NCI-H82 treated with DMSO at 0.1 percent for 48 hours (cell line): ENCODE data around the gene TNFSF15.

Source experiments
- DNase-seq: peaks from one replicate; lab custom pipeline; 2025; ENCODE audit not compliant: unreplicated experiment; lab: John Stamatoyannopoulos, UW

Gene TNFSF15

DNA sequence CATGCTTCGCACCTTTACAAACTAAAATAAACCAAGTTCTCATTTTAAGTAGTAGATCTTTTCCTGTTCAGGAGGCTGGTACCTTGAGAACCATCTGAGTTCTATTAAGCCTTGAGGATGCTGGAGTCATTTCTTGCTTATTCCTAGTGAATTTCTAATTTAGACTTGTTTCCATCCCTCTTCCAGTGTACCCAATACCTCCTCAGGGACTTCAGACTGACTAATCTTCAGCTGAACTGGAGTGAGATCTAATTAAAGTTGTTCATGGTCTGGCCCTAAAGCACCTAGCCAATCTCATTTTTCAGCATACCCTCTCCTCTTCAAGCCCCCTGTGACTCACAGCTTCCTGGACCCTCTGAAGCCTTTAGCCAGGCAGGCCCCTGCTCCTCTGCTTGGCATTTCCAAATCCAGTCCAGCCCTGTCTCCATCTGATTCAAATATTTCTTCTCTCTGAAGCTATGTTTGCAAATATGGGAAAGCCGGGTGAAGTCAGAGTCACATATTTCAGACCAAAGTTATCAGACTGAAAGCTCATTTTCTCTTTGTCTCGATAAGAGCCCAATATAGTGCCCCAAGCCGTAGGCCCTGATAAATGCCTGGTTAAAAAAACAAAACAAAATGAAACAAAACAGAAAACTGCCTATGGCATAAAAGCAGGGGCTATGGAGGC, 19.4 kb upstream of the TNFSF15 start:
- peak; percentile 1 for DNase-seq

DNA sequence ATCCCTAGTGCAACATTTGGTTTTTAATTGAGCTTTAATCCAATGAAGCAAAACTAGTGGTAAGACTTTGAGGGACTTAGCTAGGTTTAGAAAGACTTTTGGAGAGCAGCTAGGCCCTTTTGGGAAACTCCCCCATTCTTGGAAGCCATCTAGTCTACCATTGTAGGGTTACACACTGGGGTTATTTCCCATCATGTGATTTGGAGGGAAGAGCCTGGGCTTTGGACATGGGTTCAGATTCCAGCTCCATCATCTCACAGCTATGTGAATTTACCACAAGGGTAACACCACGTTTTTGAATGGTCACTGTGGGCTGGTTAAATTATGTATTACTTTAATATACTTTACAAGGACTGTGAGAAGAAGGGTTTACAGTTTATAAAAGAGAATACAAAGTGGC, 18.3 kb upstream of the TNFSF15 start:
- no peak for DNase-seq

DNA sequence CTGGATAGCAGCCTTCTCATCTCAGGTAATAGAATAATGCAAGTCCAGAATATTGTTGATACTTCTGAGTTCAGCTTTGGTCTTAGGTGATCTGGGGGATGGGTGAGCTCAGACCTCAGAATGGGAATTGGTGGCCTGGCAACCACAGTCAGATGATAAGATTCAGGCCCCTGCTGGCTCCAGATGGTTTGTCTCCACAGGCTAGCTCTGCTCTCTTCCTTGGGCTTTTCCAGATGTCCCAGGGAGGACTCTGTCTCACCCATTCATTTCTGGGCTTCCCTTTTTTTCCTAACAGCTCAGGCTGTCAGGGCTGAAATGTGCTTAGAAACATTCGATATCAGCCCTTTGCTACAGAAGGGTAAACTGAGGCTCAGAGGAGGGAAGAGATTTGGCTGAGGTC, 17.6 kb upstream of the TNFSF15 start:
- no peak for DNase-seq

DNA sequence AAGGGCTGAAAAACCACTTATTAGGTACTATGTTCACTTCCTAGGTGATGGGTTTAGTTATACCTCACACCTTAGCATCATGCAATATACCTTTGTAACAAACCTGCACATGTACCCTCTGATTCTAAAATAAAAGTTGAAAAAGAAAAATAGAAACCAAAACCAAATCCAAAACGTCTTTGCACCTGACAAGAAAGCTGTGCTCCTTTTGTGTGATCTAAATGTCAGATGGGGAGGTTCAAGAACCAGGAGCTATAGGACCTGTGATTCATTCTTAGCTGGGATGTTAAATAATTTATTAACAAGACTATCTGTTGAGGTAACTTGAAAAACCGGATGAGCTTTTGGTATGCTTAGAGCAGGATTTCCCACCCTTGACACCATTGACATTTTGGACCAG, 16.9 kb upstream of the TNFSF15 start:
- no peak for DNase-seq

DNA sequence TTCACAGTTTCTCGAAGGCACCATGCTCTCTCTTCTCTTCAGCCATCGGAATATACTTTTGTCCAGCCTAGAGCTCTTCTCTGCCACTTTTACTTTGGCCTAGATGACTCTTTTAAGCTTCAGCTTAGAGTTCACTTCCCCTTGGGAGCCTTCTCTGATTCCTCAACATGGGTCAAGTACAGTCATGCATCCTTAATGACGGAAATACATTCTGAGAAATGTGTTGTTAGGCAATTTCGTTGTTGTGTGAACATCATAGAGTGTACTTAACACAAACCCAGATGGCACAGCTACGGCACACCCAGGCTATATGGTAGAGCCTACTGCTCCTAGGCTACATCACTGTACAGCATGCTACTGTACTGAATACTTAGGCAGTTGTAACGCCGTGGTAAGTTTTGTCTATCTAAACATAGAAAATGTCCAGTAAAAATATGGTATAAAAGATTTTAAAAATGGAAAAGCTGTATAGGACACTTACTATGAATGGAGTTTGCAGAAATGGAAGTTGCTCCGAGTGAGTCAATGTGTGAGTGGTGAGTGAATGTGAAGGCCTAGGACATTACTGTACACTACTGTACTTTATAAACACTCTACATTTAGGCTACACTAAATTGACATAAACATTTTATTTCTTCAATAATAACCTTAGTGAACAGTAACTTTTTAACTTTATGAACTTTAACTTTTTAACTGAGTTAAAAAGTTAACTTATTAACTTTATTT, 15.1 kb upstream of the TNFSF15 start:
- DNase-seq = no peak

DNA sequence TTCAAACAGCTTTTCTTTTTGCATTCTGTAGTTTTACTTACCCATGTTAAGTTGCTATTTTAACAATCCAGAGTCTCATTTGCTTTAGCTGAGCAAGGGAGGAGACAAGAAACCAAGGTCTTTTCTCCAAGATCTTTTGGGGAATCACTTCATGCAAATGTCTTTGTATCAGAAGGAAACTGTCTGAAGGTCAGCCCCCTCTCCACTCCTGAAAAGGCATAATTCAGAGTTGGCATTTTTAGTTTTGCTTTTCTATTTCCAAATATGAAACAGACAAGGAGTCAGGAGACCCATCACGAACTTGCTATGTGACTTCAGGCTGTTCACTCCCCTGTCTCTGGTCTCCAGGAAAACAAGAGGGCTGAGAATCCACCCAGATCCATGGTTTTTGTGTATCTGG, 12.3 kb upstream of the TNFSF15 start:
- DNase-seq = no peak

DNA sequence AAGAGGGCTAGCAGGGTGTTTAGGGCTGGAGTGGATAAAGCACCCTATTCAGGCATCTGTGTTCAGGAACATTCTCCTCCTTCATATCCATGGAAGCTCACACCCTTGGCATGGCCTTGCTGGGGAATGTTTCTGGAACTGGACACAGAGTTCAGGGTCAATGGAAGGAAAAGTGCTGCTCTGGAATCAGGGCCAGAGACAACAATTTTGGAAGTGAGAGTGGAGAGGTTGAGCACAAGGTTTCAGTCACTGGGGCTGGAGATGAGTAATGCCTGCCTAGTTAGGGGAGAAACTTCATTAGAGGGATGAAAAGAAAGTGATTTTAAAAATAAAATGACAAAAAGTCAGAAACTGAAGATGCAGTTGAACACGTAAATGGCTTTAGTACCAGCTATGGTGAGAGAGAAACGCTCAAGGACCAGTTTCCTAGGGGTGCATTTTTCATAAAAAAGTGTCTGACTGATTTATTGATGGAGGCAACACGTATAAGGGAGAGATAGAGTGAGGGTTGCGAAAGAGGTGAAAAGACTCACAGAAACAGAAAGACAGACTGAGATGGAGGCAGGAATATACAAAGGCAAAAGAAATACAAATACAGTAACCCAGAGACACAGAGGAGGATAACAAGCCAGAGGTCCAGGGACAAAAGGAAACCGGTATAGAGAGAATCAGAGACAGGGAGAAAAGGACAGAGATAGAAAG, 8.0 kb upstream of the TNFSF15 start:
- DNase-seq = no peak

DNA sequence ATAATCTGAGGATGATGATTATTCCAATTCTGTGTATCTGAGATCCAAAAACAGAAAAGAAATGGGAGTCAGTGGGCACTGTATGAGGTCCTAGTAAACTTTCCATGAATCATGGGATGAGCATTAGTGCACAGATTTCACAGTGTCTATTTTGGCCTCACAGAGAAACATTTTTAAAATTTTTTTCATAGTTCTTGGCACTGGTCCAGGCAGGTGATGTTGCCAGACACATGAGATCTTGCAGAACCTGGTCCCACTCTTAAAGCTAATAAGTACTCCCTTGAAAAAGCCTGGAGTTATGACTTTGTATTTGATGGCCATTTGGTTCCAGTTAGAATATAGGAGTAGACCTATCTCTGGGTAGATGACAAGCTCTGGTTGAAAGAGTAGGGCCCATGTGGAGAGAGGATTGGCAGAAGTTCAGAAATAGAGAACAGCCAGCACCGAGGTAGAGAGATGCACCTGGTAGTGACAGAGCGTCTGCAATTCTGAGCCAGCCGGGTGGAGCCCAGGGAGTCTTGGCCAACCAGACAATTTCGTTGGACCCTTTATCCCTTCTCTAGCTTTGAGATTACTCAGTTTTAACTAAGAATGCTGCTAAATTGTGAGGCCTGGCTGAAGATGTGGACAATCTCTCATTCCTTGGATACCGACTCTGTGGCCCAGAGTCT, 6.3 kb upstream of the TNFSF15 start:
- DNase-seq = no peak

DNA sequence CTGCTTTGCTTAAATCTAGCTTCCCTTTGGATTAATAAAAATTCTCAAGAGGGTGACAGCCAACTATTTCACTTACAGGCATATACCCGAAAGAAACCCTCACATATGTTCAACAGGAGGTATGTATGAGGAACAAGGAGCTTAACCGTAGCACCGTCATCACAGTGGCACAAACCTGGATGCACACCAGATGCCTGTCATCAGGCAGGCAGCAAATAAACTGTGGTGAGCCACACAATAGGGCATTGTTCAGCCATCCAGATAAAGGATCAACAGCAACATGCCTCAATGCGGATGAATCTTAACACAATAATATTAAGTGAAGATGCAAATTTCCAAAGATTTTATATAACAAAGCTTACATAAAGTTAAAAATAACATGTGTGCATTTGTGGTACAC, 5.5 kb upstream of the TNFSF15 start:
- DNase-seq = no peak

DNA sequence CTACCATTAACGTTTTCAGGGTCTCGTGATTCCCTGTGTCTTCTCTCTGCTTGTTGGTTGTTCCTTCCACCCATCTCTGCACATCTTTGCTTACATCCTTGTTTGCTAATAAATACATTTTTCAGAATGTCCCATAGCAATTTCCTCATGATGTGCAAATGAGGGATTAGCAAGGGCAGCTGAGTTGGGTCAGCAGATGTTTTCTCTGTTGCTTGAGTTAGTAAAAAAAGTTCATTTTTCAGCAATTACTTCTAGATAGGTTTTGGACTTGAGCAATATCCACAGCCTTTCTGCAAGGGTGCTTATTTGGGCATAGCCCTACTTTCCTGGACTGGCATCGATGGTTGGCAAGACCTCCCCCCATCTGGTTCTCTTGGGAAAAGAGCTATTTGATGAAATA, 4.8 kb upstream of the TNFSF15 start:
- no peak for DNase-seq

DNA sequence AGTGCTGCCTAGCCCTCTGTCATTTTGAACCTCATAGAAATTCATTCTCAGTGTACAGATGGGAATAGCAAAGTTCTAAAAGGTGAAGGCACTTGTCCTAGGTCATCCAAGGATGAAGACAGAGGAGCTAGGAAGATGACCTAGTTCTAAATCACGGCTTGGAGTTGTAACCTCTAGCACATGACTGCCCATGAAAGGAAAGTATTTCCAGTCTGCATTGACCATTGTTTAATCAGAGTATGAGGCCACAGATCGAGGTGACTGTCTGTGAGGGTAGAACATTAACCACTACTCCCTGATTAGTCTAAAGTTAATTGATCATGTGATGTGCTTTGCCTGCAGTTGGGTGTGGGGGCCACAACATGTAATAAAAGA, 674 bp upstream of the TNFSF15 start:
- no peak for DNase-seq

DNA sequence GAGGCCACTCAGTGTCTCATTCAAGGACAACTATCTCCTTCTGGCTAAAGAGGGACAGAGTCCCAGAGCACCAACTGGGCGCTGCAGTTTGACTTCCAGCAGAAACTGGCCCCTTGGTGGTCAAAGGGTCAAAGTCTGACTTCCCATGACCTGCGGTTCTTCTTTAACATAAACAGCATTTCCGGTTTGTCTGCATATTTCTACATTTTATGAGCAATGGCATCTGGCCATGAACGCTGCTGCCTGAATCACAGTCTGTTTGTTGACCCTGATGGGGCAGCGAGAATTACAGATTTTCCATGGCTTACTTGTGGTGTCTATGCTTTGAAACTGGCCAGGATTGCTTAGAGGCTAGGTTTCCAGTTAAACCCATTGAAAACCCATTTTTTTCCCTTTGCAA, 1.3 kb downstream of the TNFSF15 start:
- DNase-seq = no peak

DNA sequence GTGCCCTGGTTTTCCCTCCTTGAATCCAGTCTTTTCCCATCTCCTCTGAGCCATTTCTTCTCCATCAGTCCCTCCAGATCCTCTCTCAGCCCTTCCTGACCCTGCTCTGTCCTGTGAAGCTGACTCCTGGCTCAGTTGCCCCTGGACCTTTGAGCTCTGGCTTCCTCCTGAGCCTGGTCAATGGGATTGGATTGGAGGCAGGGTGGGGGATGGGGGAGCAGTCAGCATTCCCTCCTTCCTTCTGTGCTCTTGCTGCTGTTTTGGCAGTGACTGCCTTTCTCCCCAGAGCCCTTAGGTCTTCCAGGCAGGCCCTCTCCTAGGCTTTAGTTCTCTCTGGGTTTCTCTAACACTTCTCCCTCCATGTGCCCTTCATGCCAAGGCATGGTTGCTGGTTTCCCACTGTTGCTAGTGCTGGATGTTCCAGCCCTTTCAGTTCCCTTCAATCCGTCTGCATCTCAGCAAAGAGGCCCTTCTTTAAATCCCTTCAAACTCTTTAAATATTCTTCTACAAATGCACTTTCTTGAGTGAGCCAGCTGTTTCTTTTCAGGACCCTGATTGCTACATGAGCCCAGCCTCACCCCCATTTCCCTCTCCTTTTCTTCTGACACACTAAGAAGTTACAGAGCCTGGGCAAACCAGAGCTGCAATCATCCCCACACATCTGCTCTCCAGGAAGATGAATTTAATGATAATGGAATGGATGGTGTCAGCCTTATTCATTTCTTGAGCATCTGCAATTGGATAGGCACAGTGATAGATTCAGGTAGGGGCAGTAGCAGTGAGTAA, 2.2 kb downstream of the TNFSF15 start:
- no peak for DNase-seq

DNA sequence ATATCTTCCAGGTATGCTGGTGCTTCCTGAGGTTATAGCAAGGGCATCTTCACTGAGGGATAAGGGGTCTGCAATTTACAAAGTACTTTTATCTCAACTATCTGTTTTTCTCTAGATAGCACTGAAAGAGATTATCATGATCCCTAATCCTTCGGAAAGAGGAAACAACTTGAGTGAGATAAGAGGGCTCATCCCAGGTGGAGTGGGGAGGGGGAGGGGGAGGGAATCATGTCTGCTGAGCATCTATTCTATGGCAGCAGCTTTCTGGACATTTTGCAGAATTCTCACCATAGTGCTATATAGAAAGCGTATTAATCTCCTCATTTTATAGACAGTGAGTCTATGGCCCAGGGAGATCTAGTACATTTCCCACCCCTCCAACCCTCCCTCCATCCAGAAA, 5.9 kb downstream of the TNFSF15 start:
- DNase-seq = no peak

DNA sequence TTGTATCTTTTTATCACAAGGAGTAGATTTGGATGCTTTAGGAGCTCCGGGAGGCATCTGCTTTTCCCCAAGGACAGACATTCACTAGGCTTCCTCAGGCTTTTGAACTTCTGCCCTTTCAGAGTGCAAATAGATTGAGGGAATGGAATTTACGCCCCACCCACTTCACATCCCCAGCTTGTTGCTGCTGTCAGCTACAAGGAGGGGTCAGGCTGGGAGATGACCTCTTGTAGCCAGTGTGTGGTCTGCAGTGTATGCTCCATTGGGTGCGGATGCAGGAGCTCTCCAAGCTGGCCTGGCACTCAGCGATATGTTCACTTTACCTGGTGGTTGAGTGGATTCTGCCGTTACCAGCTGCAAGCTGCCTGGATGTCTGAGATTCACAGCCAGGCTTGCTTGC, 6.4 kb downstream of the TNFSF15 start:
- no peak for DNase-seq

DNA sequence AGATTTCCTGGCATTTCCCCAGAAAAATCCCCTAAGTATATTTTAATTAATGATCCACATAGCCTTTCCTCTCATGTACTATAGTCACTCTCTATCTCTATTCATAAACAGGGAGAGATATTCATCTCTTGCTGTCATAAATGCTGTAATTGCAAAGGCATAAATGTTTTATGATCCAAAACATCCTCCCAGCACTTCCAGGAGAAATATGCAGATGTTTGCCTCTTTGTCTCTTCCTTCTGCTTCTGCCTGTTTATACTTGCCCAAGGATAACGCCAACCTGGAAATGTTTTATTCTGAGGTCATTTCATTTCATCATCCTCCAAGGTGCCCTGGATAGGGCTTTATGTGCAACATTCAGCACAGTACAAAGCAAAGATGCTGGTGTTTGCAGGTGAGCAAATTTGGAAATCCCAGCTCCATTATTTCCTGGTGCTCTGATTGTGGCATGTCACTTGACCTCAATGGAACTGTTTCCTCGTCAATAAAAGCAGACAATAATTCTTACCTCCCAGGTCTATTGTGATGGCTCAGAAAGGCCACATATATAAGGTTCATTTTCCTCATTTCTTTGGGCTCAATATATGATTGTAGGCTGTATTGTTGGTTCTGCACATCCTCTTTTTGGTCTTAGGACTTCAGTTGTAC, 6.9 kb downstream of the TNFSF15 start:
- DNase-seq = no peak

DNA sequence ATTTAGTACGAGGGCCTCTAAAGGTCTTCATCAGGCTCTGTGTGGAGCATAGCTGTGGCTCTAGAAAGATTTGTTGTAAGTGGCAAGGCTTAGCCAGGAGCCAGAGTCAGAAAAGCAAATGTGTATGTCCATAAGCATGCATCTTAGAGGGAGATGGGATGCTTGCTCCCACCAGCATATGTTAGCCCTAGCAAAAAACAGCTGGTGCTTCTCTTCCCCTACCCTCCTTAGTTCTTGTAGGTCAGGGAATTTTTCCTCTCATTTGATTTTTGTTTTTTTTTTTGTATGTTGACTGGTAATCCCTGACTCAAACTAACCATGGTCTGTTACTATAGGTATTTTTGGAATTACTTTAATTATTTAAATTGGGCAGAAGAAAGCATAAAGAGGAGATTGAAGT, 7.7 kb downstream of the TNFSF15 start:
- DNase-seq = no peak

DNA sequence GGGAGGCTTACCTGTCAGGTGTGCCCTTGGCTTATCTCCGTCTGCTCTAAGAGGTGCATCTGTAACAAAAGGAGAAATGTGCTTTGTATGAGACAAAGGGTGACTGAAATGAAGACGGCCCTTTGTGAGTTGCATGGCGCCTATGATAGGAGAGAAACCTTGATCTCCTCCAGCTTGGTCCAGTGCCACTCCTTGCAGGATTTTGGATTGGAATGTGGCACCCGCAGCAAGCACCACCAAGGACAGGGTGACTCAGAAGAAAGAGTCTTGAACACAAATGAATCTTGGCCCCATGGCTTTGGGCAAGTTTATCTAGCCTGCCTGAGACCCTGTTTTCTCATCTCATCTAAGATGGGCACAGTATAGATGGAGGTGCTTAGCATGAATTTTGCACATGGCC, 13.4 kb downstream of the TNFSF15 start:
- DNase-seq = no peak

DNA sequence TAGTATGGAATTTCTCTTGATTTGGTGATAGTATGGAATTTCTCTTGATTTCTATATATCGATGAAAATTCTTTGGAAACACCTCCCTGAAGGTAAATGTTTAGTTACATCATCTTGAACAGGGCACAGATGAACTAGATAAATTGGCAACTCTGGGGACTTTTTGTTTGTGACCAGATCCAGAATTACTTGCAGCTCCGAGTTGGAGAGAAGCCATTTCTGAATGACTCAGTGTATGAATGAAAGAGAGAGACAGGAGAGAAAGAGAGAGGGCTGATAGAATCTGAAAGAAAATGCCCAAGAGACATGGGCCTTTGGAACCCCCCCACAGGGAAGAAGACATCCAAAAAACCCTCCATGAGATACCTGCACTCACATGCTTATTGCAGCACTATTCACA, 14.1 kb downstream of the TNFSF15 start:
- DNase-seq = no peak

DNA sequence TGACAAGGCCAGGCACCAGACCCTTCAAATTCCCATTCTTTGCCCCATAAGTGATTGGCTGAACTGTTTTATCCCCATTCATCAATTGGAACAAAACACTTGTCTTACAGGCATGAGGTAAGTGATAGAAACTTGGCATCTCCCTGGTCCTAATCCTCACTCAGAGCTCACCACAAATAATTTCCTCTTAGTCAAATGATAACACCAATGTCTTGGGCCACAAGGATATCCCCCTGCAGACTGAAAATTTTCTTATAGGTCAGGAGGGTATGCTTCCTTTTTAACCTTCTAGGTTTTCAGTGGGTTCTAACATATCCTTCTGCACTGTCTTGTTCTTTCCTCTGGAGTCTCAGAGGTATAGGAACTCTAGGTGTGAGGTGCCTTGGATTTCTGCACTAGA, 14.5 kb downstream of the TNFSF15 start:
- DNase-seq = no peak

DNA sequence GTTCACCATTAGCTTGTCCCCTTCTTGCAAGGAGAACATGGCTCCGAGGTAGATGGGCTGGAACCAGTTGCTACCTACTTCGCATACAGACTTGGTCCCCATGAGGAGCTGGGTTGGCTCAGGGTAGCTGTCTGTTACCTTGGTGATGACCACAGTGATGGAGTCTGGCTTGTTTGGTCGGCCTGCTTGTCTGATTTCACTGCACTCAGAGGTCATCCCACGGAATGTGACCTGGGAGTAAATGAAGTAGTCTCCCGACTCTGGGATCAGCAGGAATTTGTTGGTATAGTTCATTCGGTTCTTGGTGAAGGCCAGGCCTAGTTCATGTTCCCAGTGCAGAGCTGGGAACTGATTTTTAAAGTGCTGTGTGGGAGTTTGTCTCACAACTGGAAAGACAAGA, 15.3 kb downstream of the TNFSF15 start:
- DNase-seq = no peak
